GM23338 (cell line): Measurements from ENCODE around the gene TXNDC16. TPM values are rescaled to one million over a fixed set of nuclear protein-coding genes. Genes with fewer than 3 reads are reported as not detected.

Source experiments
- ATAC-seq: fragments of 200-7000 bp; cut with Tn5 transposase; 3 replicates; pipeline ENCODE4 v1.9.1; 2020
- DNase-seq: peaks from one replicate; pipeline ENCODE4 v3.0.0-alpha.2; 2015; ENCODE audit warnings: low spot score
- H2AFZ ChIP-seq: fragments of 200-600 bp; sonication (generic); 2 replicates; pipeline ENCODE4 v1.8.0; 2016; ENCODE audit warnings: antibody characterized with exemption, mild to moderate bottlenecking, moderate library complexity
- H3F3A ChIP-seq: fragments of 200-600 bp; sonication (generic); replicated peaks from 2 replicates; pipeline ENCODE4 v1.8.0; 2017; ENCODE audit warnings: antibody characterized with exemption, mixed run types, low read depth
- H3K27ac ChIP-seq: fragments of 200-600 bp; sonication (generic); 2 replicates; pipeline ENCODE4 v1.6.1; 2016; ENCODE audit warnings: low read depth
- H3K27me3 ChIP-seq: fragments of 200-600 bp; sonication (generic); 2 replicates; pipeline ENCODE4 v1.8.0; 2016; ENCODE audit warnings: mild to moderate bottlenecking, mixed run types, moderate library complexity; ENCODE audit not compliant: insufficient read depth
- H3K36me3 ChIP-seq: fragments of 200-600 bp; sonication (generic); 2 replicates; pipeline ENCODE4 v1.8.0; 2016; ENCODE audit warnings: mild to moderate bottlenecking; ENCODE audit not compliant: insufficient read depth
- H3K4me1 ChIP-seq: fragments of 200-600 bp; sonication (generic); 2 replicates; pipeline ENCODE4 v1.8.0; 2016; ENCODE audit warnings: mild to moderate bottlenecking, moderate library complexity; ENCODE audit not compliant: insufficient read depth
- H3K4me2 ChIP-seq: fragments of 200-600 bp; sonication (generic); 2 replicates; pipeline ENCODE4 v1.7.1; 2017; ENCODE audit warnings: mixed run types
- H3K4me3 ChIP-seq: fragments of 200-600 bp; sonication (generic); 2 replicates; pipeline ENCODE4 v1.6.1; 2016; ENCODE audit warnings: mixed run types
- H3K79me2 ChIP-seq: fragments of 200-600 bp; sonication (generic); replicated peaks from 2 replicates; pipeline ENCODE4 v1.8.0; 2017; ENCODE audit warnings: mild to moderate bottlenecking; ENCODE audit not compliant: insufficient read depth
- H3K9me2 ChIP-seq: fragments of 200-600 bp; sonication (generic); 2 replicates; pipeline ENCODE4 v1.8.0; 2017; ENCODE audit not compliant: insufficient read depth
- H4K20me1 ChIP-seq: fragments of 200-600 bp; sonication (generic); replicated peaks from 2 replicates; pipeline ENCODE4 v1.8.0; 2017; ENCODE audit warnings: mild to moderate bottlenecking; ENCODE audit not compliant: insufficient read depth
- H3K27ac Mint-ChIP-seq: 2 replicates; pipeline ENCODE4 v1.8.0; 2020; ENCODE audit warnings: inconsistent platforms, mild to moderate bottlenecking, moderate library complexity, mixed read lengths
- H3K27me3 Mint-ChIP-seq: 3 replicates; pipeline ENCODE4 v1.8.0; 2022; ENCODE audit warnings: low read depth, mild to moderate bottlenecking, moderate library complexity, mixed read lengths, inconsistent platforms; ENCODE audit not compliant: insufficient read depth, poor library complexity
- H3K36me3 Mint-ChIP-seq: 3 replicates; pipeline ENCODE4 v1.8.0; 2021; ENCODE audit warnings: low read depth, mild to moderate bottlenecking, inconsistent platforms, moderate library complexity, mixed read lengths
- H3K4me1 Mint-ChIP-seq: 3 replicates; pipeline ENCODE4 v1.8.0; 2020; ENCODE audit warnings: mild to moderate bottlenecking, inconsistent platforms, mixed read lengths
- H3K4me3 Mint-ChIP-seq: 3 replicates; pipeline ENCODE4 v1.8.0; 2021; ENCODE audit warnings: moderate library complexity, mild to moderate bottlenecking, inconsistent platforms, mixed read lengths
- H3K9me3 Mint-ChIP-seq: 3 replicates; pipeline ENCODE4 v1.8.0; 2020; ENCODE audit warnings: moderate library complexity, mild to moderate bottlenecking, inconsistent platforms, mixed read lengths
- CREB1 ChIP-seq: fragments of 250-450 bp; sonication (Bioruptor Pico); IDR thresholded peaks from 2 replicates; pipeline ENCODE4 v1.5.0; 2020; ENCODE audit warnings: low read depth, mild to moderate bottlenecking, moderate library complexity
- CTCF ChIP-seq, 2 experiments: fragments of 200-600 bp in 1 of 2; sonication (generic) in 1 of 2; conservative IDR thresholded peaks; 2 replicates each; pipeline versions ENCODE4 v1.5.1 to v1.6.1; 2016 to 2017; ENCODE audit warnings: antibody characterized with exemption in 2 of 2, low read depth in 2 of 2, mild to moderate bottlenecking in 2 of 2, moderate library complexity in 1 of 2
- ETS1 ChIP-seq: IDR thresholded peaks from 2 replicates; pipeline ENCODE4 v1.6.1; 2016; ENCODE audit warnings: antibody characterized with exemption
- EZH2 ChIP-seq: fragments of 200-600 bp; sonication (generic); IDR thresholded peaks from one replicate; pipeline ENCODE4 v1.8.0; 2017; ENCODE audit warnings: antibody characterized with exemption, mild to moderate bottlenecking, low read depth; ENCODE audit not compliant: unreplicated experiment
- EZH2phosphoT487 ChIP-seq: fragments of 200-600 bp; sonication (generic); IDR thresholded peaks from one replicate; pipeline ENCODE4 v1.8.1; 2018; ENCODE audit warnings: antibody characterized with exemption; ENCODE audit not compliant: unreplicated experiment
- JUNB ChIP-seq: IDR thresholded peaks from one replicate; pipeline ENCODE4 v1.6.1; 2016; ENCODE audit warnings: antibody characterized with exemption; ENCODE audit not compliant: unreplicated experiment
- NANOG ChIP-seq: IDR thresholded peaks from 2 replicates; pipeline ENCODE4 v1.6.1; 2016; ENCODE audit warnings: antibody characterized with exemption, borderline replicate concordance
- POLR2AphosphoS5 ChIP-seq: IDR thresholded peaks from 2 replicates; pipeline ENCODE4 v1.6.1; 2016; ENCODE audit warnings: antibody characterized with exemption, low read depth
- STAT1 ChIP-seq: IDR thresholded peaks from one replicate; pipeline ENCODE4 v1.6.1; 2016; ENCODE audit warnings: antibody characterized with exemption; ENCODE audit not compliant: unreplicated experiment
- ZNF114 ChIP-seq: fragments of 250-450 bp; sonication (Bioruptor Pico); IDR thresholded peaks from 2 replicates; pipeline ENCODE4 v1.5.0; 2020; ENCODE audit warnings: mild to moderate bottlenecking, moderate library complexity
- ZNF331 ChIP-seq: fragments of 250-450 bp; sonication (Bioruptor Pico); IDR thresholded peaks from 2 replicates; pipeline ENCODE4 v1.5.0; 2020; ENCODE audit warnings: low read depth, mild to moderate bottlenecking, moderate library complexity
- ZNF462 ChIP-seq: fragments of 250-450 bp; sonication (Bioruptor Pico); IDR thresholded peaks from 2 replicates; pipeline ENCODE4 v1.5.0; 2020; ENCODE audit warnings: mild to moderate bottlenecking, moderate library complexity
- polyA plus RNA-seq: library from polyadenylated mRNA; unstranded; fragments of >200 nt; fragmentation: Nextera tagmentation; extraction: Ambion mirVana; gene quantifications from 2 replicates; pipeline ENCODE4 v1.2.1, GENCODE V29; 2016
- total RNA-seq: library from RNA; depleted of rRNA; stranded (reverse); fragments of >200 nt; shearing (Covaris generic); gene quantifications from 2 replicates; pipeline ENCODE4 v1.2.3, GENCODE V29; 2014

The TXNDC16 gene
- total and polyA plus RNA-seq, 2 experiments from 2014 or later = 13.6 to 14.0 TPM

- H2AFZ ChIP-seq = no peak overlapping the region
- H3K9me3 Mint-ChIP-seq = 0 out of 3 replicates have a peak, but pooled peaks cover 9% of the 10 kb centered on the region
- no peak overlapping the region for H3K4me3 Mint-ChIP-seq
- H3K27ac Mint-ChIP-seq = no peak overlapping the region
- no peaks in the 10 kb centered on the region for H3K27me3 Mint-ChIP-seq
- H3K27me3 ChIP-seq = no peaks in the 10 kb centered on the region
- DNase-seq = no peak
- H3F3A ChIP-seq = no peaks in the 10 kb centered on the region
- peaks cover 2% of the 10 kb centered on the region; the same call in 2 of the 3 replicates for H3K4me1 Mint-ChIP-seq
- H3K27ac ChIP-seq = no peak overlapping the region
- H3K36me3 ChIP-seq = no peaks in the 10 kb centered on the region
- H3K4me2 ChIP-seq = no peak overlapping the region
- no peaks in the 10 kb centered on the region for H3K4me1 ChIP-seq
- peaks cover 16% of the 10 kb centered on the region for H3K36me3 Mint-ChIP-seq
- H3K4me3 ChIP-seq = no peak overlapping the region
- no peaks in the 10 kb centered on the region for H3K79me2 ChIP-seq
- no peaks in the 10 kb centered on the region for H4K20me1 ChIP-seq
- no peaks in the 10 kb centered on the region for H3K9me2 ChIP-seq
- ATAC-seq = no peak
- TF ChIP-seq EZH2 = no peak
- no peak for TF ChIP-seq NANOG
- TF ChIP-seq EZH2phosphoT487 = no peak
- no peak for TF ChIP-seq ZNF462 (CRISPR knock-in tag)
- no peak for TF ChIP-seq CTCF (conservative IDR thresholded peaks at IDR 0.05; ENCODE audit: low read depth in 2 of 2)
- no peak for TF ChIP-seq ZNF331 (CRISPR knock-in tag)
- TF ChIP-seq STAT1 = no peak
- TF ChIP-seq POLR2AphosphoS5 = no peak
- no peak for TF ChIP-seq CREB1
- TF ChIP-seq JUNB = no peak
- TF ChIP-seq ZNF114 (CRISPR knock-in tag) = no peak
- no peak for TF ChIP-seq ETS1
Measured at GRCh38 chr14:52461721-52462120, 90.6 kb downstream of the TXNDC16 start.
